ENCODE measurements around the gene GDPD5. TPM values are rescaled to one million over a fixed set of nuclear protein-coding genes. Genes with fewer than 3 reads are reported as not detected.

Gene GDPD5
- total RNA-seq, 1 experiment from 2014 or later = 7.8 TPM

DNA sequence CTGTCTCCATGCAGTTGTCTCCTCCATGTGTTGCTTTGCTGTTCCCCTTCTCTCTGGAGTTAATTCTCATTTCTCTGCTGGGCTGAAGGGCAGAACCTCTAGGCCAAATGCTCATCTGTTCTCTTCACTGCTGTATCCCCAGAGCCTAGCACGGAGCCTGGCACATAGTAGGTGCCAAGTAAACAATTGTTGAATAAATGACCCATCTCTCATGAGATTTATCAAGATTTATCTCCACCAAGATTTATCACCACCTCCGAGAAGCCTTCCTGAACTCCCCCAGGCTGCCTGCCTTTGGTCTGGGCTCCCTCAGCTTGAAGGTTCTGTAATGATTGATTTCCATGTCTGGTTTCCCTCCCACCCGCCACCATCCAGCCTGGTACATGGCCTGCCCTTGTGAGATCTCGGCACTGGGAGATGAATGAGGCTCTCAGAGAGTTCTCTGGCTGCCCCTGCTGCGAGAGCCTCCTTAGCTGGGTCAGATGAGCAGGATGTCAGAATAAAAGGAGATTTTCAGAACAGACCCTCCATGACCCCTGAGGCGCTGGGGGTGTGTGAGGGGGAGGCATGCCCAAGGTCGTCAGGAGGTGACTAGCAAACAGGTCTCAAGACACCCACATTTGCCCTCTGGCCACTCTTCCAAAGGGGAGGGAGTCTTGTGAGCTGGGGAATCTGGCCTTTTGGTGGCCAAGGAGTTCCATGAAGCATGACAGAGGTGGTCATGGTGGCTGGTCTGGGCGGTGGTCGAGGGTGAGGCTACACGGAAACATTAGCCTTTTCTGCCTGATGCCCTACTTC is 2.4 kb upstream of the GDPD5 start:
- H3K79me2 ChIP-seq (ENCODE audit: insufficient read depth, low read length) = no peaks in the 10 kb centered on the region
- no peak overlapping the region for H3K14ac ChIP-seq (ENCODE audit: insufficient read depth, low read length)
- peaks cover 35% of the 10 kb centered on the region for H3K27me3 Mint-ChIP-seq (ENCODE audit: low read depth)
- no peak overlapping the region for H3K27ac Mint-ChIP-seq
- peaks cover 15% of the 10 kb centered on the region for H3K23me2 ChIP-seq (ENCODE audit: insufficient read length, low read depth, low read length, poor library complexity, severe bottlenecking)
- H3K9me3 Mint-ChIP-seq = no peaks in the 10 kb centered on the region
- no peak overlapping the region for H3K27ac ChIP-seq (ENCODE audit: insufficient read length, low read depth, low read length)
- H3K18ac ChIP-seq (ENCODE audit: insufficient read length, low read depth, low read length) = no peak overlapping the region
- no peaks in the 10 kb centered on the region for H3K4me1 ChIP-seq (ENCODE audit: insufficient read depth, low read length)
- no peak for DNase-seq
- peaks cover 15% of the 10 kb centered on the region; the same call in 1 of the 2 replicates for H3K27me3 ChIP-seq (ENCODE audit: insufficient read depth, low read length)
- peaks cover 24 to 30% of the 10 kb centered on the region in 2 experiments for H3K4me1 Mint-ChIP-seq
- H3K9ac ChIP-seq (ENCODE audit: extremely low read depth, insufficient read length, low read length) = no peak overlapping the region
- H3K23ac ChIP-seq (ENCODE audit: insufficient read length, low read depth, low read length) = no peak overlapping the region
- no CpG with 5 or more reads among the region's 10 CpGs for WGBS (ENCODE audit: extremely low coverage, insufficient read length, low lambda C conversion rate)
- no peak overlapping the region for H3K4me2 ChIP-seq (ENCODE audit: insufficient read depth, insufficient read length, low read length)
- H3K36me3 Mint-ChIP-seq (ENCODE audit: insufficient read depth in 1 of 3, low read depth in 3 of 3) = no peaks in the 10 kb centered on the region
- H4K5ac ChIP-seq (ENCODE audit: insufficient read length, low read depth, low read length) = no peak overlapping the region
- no peak overlapping the region for H2BK12ac ChIP-seq (ENCODE audit: insufficient read length, low read depth, low read length)
- H3T11ph ChIP-seq (ENCODE audit: low read length) = no peak overlapping the region
- H4K91ac ChIP-seq (ENCODE audit: insufficient read length, low read depth, low read length) = no peak overlapping the region
- no peaks in the 10 kb centered on the region for H3K9me3 ChIP-seq (ENCODE audit: control insufficient read depth, low read depth, low read length)
- no peak overlapping the region for H2AK5ac ChIP-seq (ENCODE audit: insufficient read length, low read length)
- no peak overlapping the region for H2BK120ac ChIP-seq (ENCODE audit: low read depth, low read length, poor library complexity, severe bottlenecking)
- TF ChIP-seq CTCF (conservative IDR thresholded peaks at IDR 0.05) = no peak
- H3K4ac ChIP-seq (ENCODE audit: low read depth, low read length) = no peak overlapping the region
- no peak overlapping the region for H2BK20ac ChIP-seq (ENCODE audit: low read depth, low read length, poor library complexity, severe bottlenecking)
- H4K8ac ChIP-seq (replicated peaks; ENCODE audit: insufficient read length, low read depth, low read length) = no peak overlapping the region
- H2AFZ ChIP-seq (ENCODE audit: low read length) = no peak overlapping the region
- H2BK15ac ChIP-seq (ENCODE audit: low read depth, low read length) = no peak overlapping the region
- no peaks in the 10 kb centered on the region for H4K20me1 ChIP-seq (ENCODE audit: control insufficient read depth, insufficient read depth, insufficient read length)
- H3K56ac ChIP-seq (ENCODE audit: insufficient read length, low read depth, low read length) = no peak overlapping the region
- H2BK5ac ChIP-seq (ENCODE audit: insufficient read length, low read length) = no peak overlapping the region
- peak overlapping the region; percentile 19 to 22; a peak in 4 of 5 replicates for H3K4me3 Mint-ChIP-seq
- no peaks in the 10 kb centered on the region for H3K79me1 ChIP-seq (ENCODE audit: insufficient read depth, low read depth, low read length, poor library complexity, severe bottlenecking)
